Endothelial cell (in vitro differentiated cells): Measurements from ENCODE around the gene MADD. TPM values are rescaled to one million over a fixed set of nuclear protein-coding genes. Genes with fewer than 3 reads are reported as not detected.
A peak's percentile ranks its signal among the peaks of the same experiment; 100 is the strongest.

ENCODE experiments used
- DNase-seq: peaks from one replicate; pipeline ENCODE4 v3.0.0; 2021; ENCODE audit warnings: low spot score
- H3K27ac Mint-ChIP-seq: one replicate; pipeline ENCODE4 v1.8.0; 2021; ENCODE audit warnings: mixed read lengths, inconsistent platforms; ENCODE audit not compliant: unreplicated experiment
- H3K27me3 Mint-ChIP-seq: one replicate; pipeline ENCODE4 v1.8.0; 2021; ENCODE audit warnings: mild to moderate bottlenecking, moderate library complexity, mixed read lengths, inconsistent platforms; ENCODE audit not compliant: unreplicated experiment
- H3K36me3 Mint-ChIP-seq: one replicate; pipeline ENCODE4 v1.8.0; 2021; ENCODE audit warnings: mild to moderate bottlenecking, low read depth, mixed read lengths, inconsistent platforms; ENCODE audit not compliant: unreplicated experiment
- H3K4me1 Mint-ChIP-seq: one replicate; pipeline ENCODE4 v1.8.0; 2021; ENCODE audit warnings: mild to moderate bottlenecking, mixed read lengths, inconsistent platforms; ENCODE audit not compliant: unreplicated experiment
- H3K4me3 Mint-ChIP-seq: one replicate; pipeline ENCODE4 v1.8.0; 2021; ENCODE audit warnings: mild to moderate bottlenecking, mixed read lengths, inconsistent platforms; ENCODE audit not compliant: unreplicated experiment
- H3K9me3 Mint-ChIP-seq: one replicate; pipeline ENCODE4 v1.8.0; 2021; ENCODE audit warnings: mixed read lengths, inconsistent platforms; ENCODE audit not compliant: unreplicated experiment
- CTCF ChIP-seq: fragments of 200-600 bp; sonication (generic); IDR thresholded peaks from one replicate; pipeline ENCODE4 v1.5.0; 2021; ENCODE audit warnings: antibody characterized with exemption; ENCODE audit not compliant: unreplicated experiment
- total RNA-seq: library from RNA; stranded (reverse); fragmentation: NEBNext Ultra II Directional; extraction: Animal tissue kit (Norgen Biotek cat#: 25700); gene quantifications from one replicate; pipeline ENCODE4 v1.2.1, GENCODE V29; 2021; ENCODE audit not compliant: unreplicated experiment

The MADD gene
- total RNA-seq, 1 donor from 2014 or later = 61.2 TPM

- TF ChIP-seq CTCF = no peak
- Mint-ChIP-seq H3K27me3 (peaks cover 5% of the 10 kb centered on the region), H3K27ac (no peak overlapping the region), H3K36me3 (no peaks in the 10 kb centered on the region), H3K4me1 (peaks cover 2% of the 10 kb centered on the region), H3K4me3 (no peak overlapping the region), H3K9me3 (no peaks in the 10 kb centered on the region)
- no peak for DNase-seq
Measured at GRCh38 chr11:47366020-47366490, 96.1 kb downstream of the MADD start.

- no peaks in the 10 kb centered on the region for H3K36me3 Mint-ChIP-seq
- peaks cover 2% of the 10 kb centered on the region for H3K4me1 Mint-ChIP-seq
- H3K27me3 Mint-ChIP-seq = peaks cover 4% of the 10 kb centered on the region
- DNase-seq = no peak
- H3K27ac Mint-ChIP-seq = peak overlapping the region; percentile 41
- TF ChIP-seq CTCF = no peak
- H3K4me3 Mint-ChIP-seq = no peak overlapping the region
- no peaks in the 10 kb centered on the region for H3K9me3 Mint-ChIP-seq
Measured at GRCh38 chr11:47369676-47370075, 99.7 kb downstream of the MADD start.

GRCh38 chr11:47372422-47372821 lies 102.5 kb downstream of the MADD start:
- TF ChIP-seq CTCF = no peak
- no peak overlapping the region for H3K27ac Mint-ChIP-seq
- H3K36me3 Mint-ChIP-seq = no peaks in the 10 kb centered on the region
- H3K4me1 Mint-ChIP-seq = peaks cover 2% of the 10 kb centered on the region
- peaks cover 4% of the 10 kb centered on the region for H3K27me3 Mint-ChIP-seq
- H3K9me3 Mint-ChIP-seq = no peaks in the 10 kb centered on the region
- no peak for DNase-seq
- H3K4me3 Mint-ChIP-seq = no peak overlapping the region

- Mint-ChIP-seq H3K27ac (no peak overlapping the region), H3K9me3 (no peaks in the 10 kb centered on the region), H3K27me3 (peaks cover 4% of the 10 kb centered on the region), H3K36me3 (no peaks in the 10 kb centered on the region), H3K4me3 (no peak overlapping the region), H3K4me1 (peaks cover 2% of the 10 kb centered on the region)
- peak; percentile 85 for TF ChIP-seq CTCF
- peak; percentile 91 for DNase-seq
Measured at GRCh38 chr11:47373876-47374719, 104.2 kb downstream of the MADD start.

- Mint-ChIP-seq H3K4me1 (no peaks in the 10 kb centered on the region), H3K27ac (no peak overlapping the region), H3K9me3 (no peaks in the 10 kb centered on the region), H3K36me3 (no peaks in the 10 kb centered on the region), H3K27me3 (peaks cover 4% of the 10 kb centered on the region), H3K4me3 (no peak overlapping the region)
- no peak for DNase-seq
- TF ChIP-seq CTCF = no peak
Measured at GRCh38 chr11:47374720-47375019, 104.7 kb downstream of the MADD start.
